ENCODE results near the gene SOWAHA. TPM values are rescaled to one million over a fixed set of nuclear protein-coding genes. Genes with fewer than 3 reads are reported as not detected.

The SOWAHA gene
- total RNA-seq, 1 donor: under 0.01 TPM

GRCh38 chr5:132815454-132815853 lies 2.4 kb downstream of the SOWAHA start:
- H3K79me2 ChIP-seq (ENCODE audit: insufficient read depth, low read length): no peaks in the 10 kb centered on the region
- H2AFZ ChIP-seq (ENCODE audit: low read length): no peak overlapping the region
- H3K27me3 ChIP-seq (ENCODE audit: insufficient read depth, low read length): peaks cover 35% of the 10 kb centered on the region
- no peaks in the 10 kb centered on the region for H4K20me1 ChIP-seq (ENCODE audit: insufficient read depth, low read length)
- H3K4me2 ChIP-seq (ENCODE audit: insufficient read depth, low read length): no peak overlapping the region
- TF ChIP-seq CTCF (IDR thresholded peaks at IDR 0.05; ENCODE audit: extremely low read depth, low read depth, low read length): no peak
- peaks cover 19% of the 10 kb centered on the region for H3K4me1 ChIP-seq (ENCODE audit: insufficient read depth, low read length)
- no peak overlapping the region for H3K27ac ChIP-seq (ENCODE audit: low read depth, low read length)
- no peak overlapping the region for H3K4me3 ChIP-seq (ENCODE audit: insufficient read depth, low read length)
- DNase-seq (ENCODE audit: insufficient read length, low spot score, missing footprints): peak; percentile 95
- no peaks in the 10 kb centered on the region for H3K9me3 ChIP-seq (ENCODE audit: low read depth, low read length)
- no peaks in the 10 kb centered on the region for H3K36me3 ChIP-seq (ENCODE audit: insufficient read depth, low read length)

- Histone ChIP-seq H3K4me3 (ENCODE audit: insufficient read depth, low read length) (no peak overlapping the region), H3K27ac (ENCODE audit: low read depth, low read length) (no peak overlapping the region), H3K9me3 (ENCODE audit: low read depth, low read length) (no peaks in the 10 kb centered on the region), H3K27me3 (ENCODE audit: insufficient read depth, low read length) (peaks cover 34% of the 10 kb centered on the region), H2AFZ (ENCODE audit: low read length) (no peak overlapping the region), H3K4me1 (ENCODE audit: insufficient read depth, low read length) (peaks cover 19% of the 10 kb centered on the region), H3K36me3 (ENCODE audit: insufficient read depth, low read length) (no peaks in the 10 kb centered on the region), H4K20me1 (ENCODE audit: insufficient read depth, low read length) (no peaks in the 10 kb centered on the region), H3K4me2 (ENCODE audit: insufficient read depth, low read length) (no peak overlapping the region), H3K79me2 (ENCODE audit: insufficient read depth, low read length) (no peaks in the 10 kb centered on the region)
- DNase-seq (ENCODE audit: insufficient read length, low spot score, missing footprints): peak; percentile 75
- TF ChIP-seq CTCF (IDR thresholded peaks at IDR 0.05; ENCODE audit: extremely low read depth, low read depth, low read length): no peak
Measured at GRCh38 chr5:132816083-132816482, 3.0 kb downstream of the SOWAHA start.

- Histone ChIP-seq H3K4me1 (ENCODE audit: insufficient read depth, low read length) (peaks cover 19% of the 10 kb centered on the region), H2AFZ (ENCODE audit: low read length) (no peak overlapping the region), H3K27me3 (ENCODE audit: insufficient read depth, low read length) (peaks cover 30% of the 10 kb centered on the region)
Measured at GRCh38 chr5:132816554-132816953, 3.5 kb downstream of the SOWAHA start.

DNA sequence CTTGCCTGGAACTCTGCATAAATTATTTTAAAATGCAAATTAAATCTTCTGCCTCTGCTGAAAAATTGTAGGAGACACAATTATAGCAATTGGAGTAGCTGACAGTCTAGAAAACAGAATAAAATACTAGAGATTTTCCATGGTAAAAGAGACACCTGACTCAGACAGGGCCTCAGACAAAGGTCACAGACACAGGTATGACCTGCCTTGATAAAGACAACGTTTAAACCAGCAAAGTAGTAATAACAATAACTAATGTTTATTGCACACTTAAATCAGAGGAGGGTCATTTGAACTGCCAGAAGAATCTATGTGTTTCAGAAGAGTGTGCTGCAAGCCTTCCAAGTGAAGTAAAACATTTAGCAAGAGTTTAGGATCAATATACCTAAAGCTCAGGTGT lies 3.9 kb downstream of the SOWAHA start:
- peaks cover 25% of the 10 kb centered on the region for H3K27me3 ChIP-seq (ENCODE audit: insufficient read depth, low read length)
- TF ChIP-seq CTCF (IDR thresholded peaks at IDR 0.05; ENCODE audit: extremely low read depth, low read depth, low read length): no peak
- peaks cover 19% of the 10 kb centered on the region for H3K4me1 ChIP-seq (ENCODE audit: insufficient read depth, low read length)
- H3K36me3 ChIP-seq (ENCODE audit: insufficient read depth, low read length): no peaks in the 10 kb centered on the region
- H3K79me2 ChIP-seq (ENCODE audit: insufficient read depth, low read length): no peaks in the 10 kb centered on the region
- H3K4me2 ChIP-seq (ENCODE audit: insufficient read depth, low read length): no peak overlapping the region
- H3K9me3 ChIP-seq (ENCODE audit: low read depth, low read length): no peaks in the 10 kb centered on the region
- no peak overlapping the region for H2AFZ ChIP-seq (ENCODE audit: low read length)
- peak; percentile 68 for DNase-seq (ENCODE audit: insufficient read length, low spot score, missing footprints)
- no peak overlapping the region for H3K27ac ChIP-seq (ENCODE audit: low read depth, low read length)
- no peaks in the 10 kb centered on the region for H4K20me1 ChIP-seq (ENCODE audit: insufficient read depth, low read length)
- no peak overlapping the region for H3K4me3 ChIP-seq (ENCODE audit: insufficient read depth, low read length)

More at GRCh38 chr5:132816554-132816953, 3.5 kb downstream of the SOWAHA start:
- no peak overlapping the region for H3K4me3 ChIP-seq (ENCODE audit: insufficient read depth, low read length)
- no peak for TF ChIP-seq CTCF (IDR thresholded peaks at IDR 0.05; ENCODE audit: extremely low read depth, low read depth, low read length)
- no peaks in the 10 kb centered on the region for H4K20me1 ChIP-seq (ENCODE audit: insufficient read depth, low read length)
- no peak overlapping the region for H3K4me2 ChIP-seq (ENCODE audit: insufficient read depth, low read length)
- no peaks in the 10 kb centered on the region for H3K9me3 ChIP-seq (ENCODE audit: low read depth, low read length)
- peak; percentile 25 for DNase-seq (ENCODE audit: insufficient read length, low spot score, missing footprints)
- H3K79me2 ChIP-seq (ENCODE audit: insufficient read depth, low read length): no peaks in the 10 kb centered on the region
- no peak overlapping the region for H3K27ac ChIP-seq (ENCODE audit: low read depth, low read length)
- no peaks in the 10 kb centered on the region for H3K36me3 ChIP-seq (ENCODE audit: insufficient read depth, low read length)
